Activated naive CD4-positive, alpha-beta T cell treated with anti-CD3 and anti-CD28 coated beads, Interleukin-2, amount 50 U/mL, for 72 hours (primary cell): ENCODE results near the gene IFNLR1. TPM values are rescaled to one million over a fixed set of nuclear protein-coding genes. Genes with fewer than 3 reads are reported as not detected.

ENCODE experiments used
- ATAC-seq, 2 donors: fragments of 150-1000 bp; cut with Tn5 transposase; 2 replicates each; pipeline ENCODE4 v1.10.0; 2021; ENCODE audit warnings: mild to moderate bottlenecking in 2 of 2, moderate library complexity in 2 of 2
- DNase-seq, 2 donors: peaks; one replicate each; pipeline ENCODE4 v3.0.0; 2021 to 2022; ENCODE audit warnings: low spot score in 2 of 2
- H3K27ac Mint-ChIP-seq, 2 donors: one replicate each; pipeline ENCODE4 v1.8.0; 2022; ENCODE audit warnings: mild to moderate bottlenecking in 2 of 2, mixed read lengths in 2 of 2
- H3K36me3 Mint-ChIP-seq, 2 donors: one replicate each; pipeline ENCODE4 v1.8.0; 2022; ENCODE audit warnings: mixed read lengths in 2 of 2
- H3K9me3 Mint-ChIP-seq, 2 donors: one replicate each; pipeline ENCODE4 v1.8.0; 2022; ENCODE audit warnings: mixed read lengths in 2 of 2
- total RNA-seq, 2 donors: library from RNA; stranded (reverse); gene quantifications; one replicate each; pipeline ENCODE4 v1.2.3, GENCODE V29; 2022

Gene IFNLR1
- 1 to 10 TPM; 5.0 to 6.3 TPM for total RNA-seq

GRCh38 chr1:24186993-24187790 is at the start of gene IFNLR1:
IFNLR1 (minus strand) TSS chr1:24187289; CDS start chr1:24187248, 41 bp downstream.
- Mint-ChIP-seq H3K36me3 (peaks cover 5 to 10% of the 10 kb centered on the region in 2 donors), H3K27ac (peak within 1 kb of the TSS; percentile 68 to 90), H3K9me3 (peaks cover 0 to 7% of the 10 kb centered on the region in 2 donors)
- peak; percentile 85 to 86 for ATAC-seq
- DNase-seq = peak; percentile 73 to 88

DNA sequence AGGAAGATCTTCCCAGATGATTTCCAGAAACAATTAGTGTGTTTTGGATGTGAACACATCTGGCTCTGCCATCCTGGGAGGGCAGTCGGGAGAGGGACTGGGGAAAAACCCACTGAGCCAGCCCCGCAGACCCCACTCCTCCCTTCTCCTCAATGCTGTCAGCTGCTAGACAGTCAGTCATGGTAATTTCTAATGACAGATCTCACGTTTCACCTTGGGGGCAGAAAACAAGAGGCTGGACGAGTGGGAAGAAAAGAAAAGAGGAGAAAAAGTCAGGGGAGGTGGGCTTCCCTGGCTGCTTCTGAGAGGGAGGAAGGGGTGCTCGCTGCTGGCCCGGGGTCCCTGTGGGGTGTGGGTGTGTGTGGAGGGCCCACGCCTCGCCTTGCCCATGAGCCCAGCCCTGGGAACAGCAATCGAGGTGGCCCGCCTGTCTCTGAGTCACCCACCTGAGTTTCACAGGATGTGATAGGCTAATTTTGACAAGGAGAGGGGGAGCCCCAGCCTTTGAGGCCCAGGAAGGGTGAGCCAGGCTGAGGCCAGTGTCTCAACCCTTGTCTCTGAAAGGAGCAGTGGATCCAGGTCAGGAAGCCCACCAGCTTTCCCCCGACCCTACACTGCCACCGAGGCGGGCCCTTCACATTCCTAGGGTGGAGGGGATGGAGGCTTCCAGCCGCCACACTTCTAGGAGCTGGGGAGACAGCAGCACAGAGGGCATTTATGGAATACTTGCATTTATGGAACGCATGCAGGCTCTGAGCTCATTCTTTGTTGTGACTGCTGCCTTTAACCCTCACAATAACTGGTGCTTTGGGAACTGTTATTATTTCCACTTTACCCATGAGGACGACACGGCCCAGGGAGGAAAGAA is 49.1 kb upstream of the IFNLR1 start:
- Mint-ChIP-seq H3K27ac (no peak overlapping the region), H3K9me3 (peaks cover 0 to under 1% of the 10 kb centered on the region in 2 donors), H3K36me3 (no peaks in the 10 kb centered on the region)
- ATAC-seq (peak; percentile 99 to 100), DNase-seq (peak; percentile 47 to 57)

- H3K27ac Mint-ChIP-seq = no peak overlapping the region
- no peak for DNase-seq
- ATAC-seq = no peak
- no peaks in the 10 kb centered on the region for H3K9me3 Mint-ChIP-seq
- no peaks in the 10 kb centered on the region for H3K36me3 Mint-ChIP-seq
Measured at GRCh38 chr1:24233684-24234600, 46.9 kb upstream of the IFNLR1 start.

- DNase-seq (no peak), ATAC-seq (no peak)
- no peaks in the 10 kb centered on the region for H3K9me3 Mint-ChIP-seq
- no peak overlapping the region for H3K27ac Mint-ChIP-seq
- H3K36me3 Mint-ChIP-seq = no peaks in the 10 kb centered on the region
Measured at GRCh38 chr1:24231701-24232100, 44.6 kb upstream of the IFNLR1 start.

DNA sequence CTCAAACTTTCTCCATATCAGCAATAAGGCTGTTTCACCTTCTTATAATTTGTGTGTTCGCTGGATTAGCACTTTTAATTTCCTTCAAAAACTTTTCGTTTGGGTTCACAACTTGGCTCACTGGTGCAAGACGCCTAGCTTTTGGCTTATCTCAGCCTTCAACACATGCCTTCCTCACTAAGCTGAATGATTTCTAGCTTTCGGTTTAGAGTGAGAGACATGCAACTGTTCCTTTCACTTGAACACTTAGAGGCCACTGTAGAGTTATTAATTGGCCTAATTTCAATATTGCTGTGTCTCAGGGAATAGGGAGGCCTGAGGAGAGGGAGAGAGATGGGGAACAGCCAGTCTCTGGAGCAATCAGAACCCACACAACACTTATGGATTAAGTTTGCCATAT is 41.2 kb upstream of the IFNLR1 start:
- no peak for ATAC-seq
- no peak overlapping the region for H3K27ac Mint-ChIP-seq
- DNase-seq = no peak
- H3K9me3 Mint-ChIP-seq = no peaks in the 10 kb centered on the region
- no peaks in the 10 kb centered on the region for H3K36me3 Mint-ChIP-seq

- Mint-ChIP-seq H3K36me3 (no peaks in the 10 kb centered on the region), H3K9me3 (no peaks in the 10 kb centered on the region), H3K27ac (no peak overlapping the region)
- no peak for DNase-seq
- no peak for ATAC-seq
Measured at GRCh38 chr1:24226749-24227148, 39.7 kb upstream of the IFNLR1 start.

- no peak overlapping the region for H3K27ac Mint-ChIP-seq
Measured at GRCh38 chr1:24224761-24225160, 37.7 kb upstream of the IFNLR1 start.

DNA sequence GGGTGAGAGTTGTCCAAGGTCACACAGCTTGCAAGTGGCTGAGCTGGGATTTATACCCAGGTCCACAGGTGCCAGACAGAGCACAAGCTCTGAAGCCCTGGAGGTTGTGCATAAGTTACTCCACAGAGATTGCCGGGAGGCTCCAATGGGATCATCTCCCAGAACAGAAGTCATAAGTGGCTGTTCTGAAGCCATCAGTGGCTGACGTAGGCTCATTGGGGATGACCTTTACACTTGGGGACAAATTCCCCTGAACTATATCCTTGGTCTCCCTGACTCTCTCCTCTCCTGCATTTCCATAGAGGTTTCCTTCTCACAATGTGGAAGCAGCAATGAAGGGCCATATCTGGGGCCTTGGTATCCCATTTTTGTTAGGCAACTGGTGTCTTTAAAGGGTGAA is 37.0 kb upstream of the IFNLR1 start:
- Mint-ChIP-seq H3K36me3 (no peaks in the 10 kb centered on the region), H3K27ac (no peak overlapping the region), H3K9me3 (no peaks in the 10 kb centered on the region)
- DNase-seq (no peak), ATAC-seq (no peak)

More at GRCh38 chr1:24224761-24225160, 37.7 kb upstream of the IFNLR1 start:
- no peaks in the 10 kb centered on the region for H3K36me3 Mint-ChIP-seq
- ATAC-seq (no peak), DNase-seq (no peak)
- no peaks in the 10 kb centered on the region for H3K9me3 Mint-ChIP-seq

- H3K27ac Mint-ChIP-seq = no peak overlapping the region
- DNase-seq (no peak), ATAC-seq (no peak)
- no peaks in the 10 kb centered on the region for H3K9me3 Mint-ChIP-seq
- H3K36me3 Mint-ChIP-seq = no peaks in the 10 kb centered on the region
Measured at GRCh38 chr1:24222793-24223192, 35.7 kb upstream of the IFNLR1 start.

- H3K27ac Mint-ChIP-seq = no peak overlapping the region
- no peaks in the 10 kb centered on the region for H3K9me3 Mint-ChIP-seq
- ATAC-seq (no peak), DNase-seq (no peak)
- H3K36me3 Mint-ChIP-seq = no peaks in the 10 kb centered on the region
Measured at GRCh38 chr1:24222008-24222605, 35.0 kb upstream of the IFNLR1 start.

- ATAC-seq (no peak), DNase-seq (no peak)
- no peak overlapping the region for H3K27ac Mint-ChIP-seq
- H3K9me3 Mint-ChIP-seq = no peaks in the 10 kb centered on the region
- no peaks in the 10 kb centered on the region for H3K36me3 Mint-ChIP-seq
Measured at GRCh38 chr1:24221246-24221645, 34.2 kb upstream of the IFNLR1 start.

DNA sequence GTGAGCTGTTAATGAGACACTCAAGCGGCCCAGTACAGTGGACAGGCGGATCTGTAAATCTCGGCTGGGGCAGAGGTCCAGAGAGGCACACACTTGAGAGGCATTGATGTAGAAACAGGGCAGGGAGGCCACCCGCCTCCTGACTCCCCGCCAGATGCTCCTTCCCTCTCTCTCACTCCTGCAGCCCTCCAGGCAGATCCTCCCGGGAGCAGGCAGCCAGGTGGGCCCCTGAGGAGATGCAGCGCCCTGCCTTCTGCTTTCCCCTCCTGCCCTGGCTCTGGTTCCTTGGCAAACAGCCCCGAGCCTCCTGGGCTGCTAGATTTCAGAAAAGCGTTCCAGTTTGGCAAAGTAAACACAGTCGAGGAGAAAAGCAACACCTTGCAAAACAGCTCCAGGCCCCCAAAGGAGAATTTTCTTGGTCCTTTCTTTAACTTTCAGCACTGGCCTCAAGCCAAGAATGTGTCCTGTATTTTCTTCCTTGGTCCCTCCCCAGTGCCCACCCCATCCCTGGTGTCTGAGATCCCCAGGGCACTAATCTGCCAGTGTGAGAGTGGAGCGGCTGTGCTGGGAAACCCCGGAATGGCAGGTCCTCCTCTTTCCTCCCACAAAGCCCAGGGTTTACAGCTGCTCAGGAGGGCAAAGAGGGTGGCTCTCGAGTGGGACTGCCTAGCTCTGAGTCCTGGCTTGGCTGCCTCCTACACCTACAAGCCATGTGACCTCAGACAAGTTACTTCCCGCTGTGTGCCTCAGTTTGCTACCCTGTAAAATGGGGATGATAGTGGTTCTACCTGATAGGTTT is 29.4 kb upstream of the IFNLR1 start:
- Mint-ChIP-seq H3K27ac (no peak overlapping the region), H3K36me3 (no peaks in the 10 kb centered on the region), H3K9me3 (peaks cover 5 to 9% of the 10 kb centered on the region in 2 donors)
- DNase-seq (no peak), ATAC-seq (no peak)

DNA sequence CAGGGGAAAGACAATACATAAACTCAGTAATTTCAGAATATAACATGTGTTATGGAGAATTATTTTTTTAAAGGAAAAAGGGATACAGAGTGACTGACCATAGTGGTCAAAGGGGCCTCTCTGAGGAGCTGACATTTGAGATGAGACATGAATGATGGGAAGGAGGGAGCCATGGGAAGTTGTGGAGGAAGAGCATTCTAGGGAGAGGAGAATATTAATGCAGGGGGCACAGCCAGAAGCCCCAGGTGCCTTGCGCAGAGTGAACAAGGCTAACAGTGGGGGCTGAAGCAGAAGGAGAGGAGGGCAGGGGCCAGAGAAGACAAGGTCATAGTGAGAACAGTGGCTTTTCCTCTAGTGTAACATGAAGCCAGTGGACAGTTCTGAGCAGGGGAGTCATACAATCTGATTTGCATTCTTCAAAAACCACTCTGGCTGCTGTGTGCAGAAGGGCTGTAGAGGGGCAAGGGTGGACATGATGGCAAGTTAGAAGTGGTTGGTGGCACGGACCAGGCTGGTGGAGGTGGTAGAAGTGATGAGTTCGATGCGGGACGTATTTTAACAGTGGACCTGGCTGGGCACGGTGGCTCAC is 28.2 kb upstream of the IFNLR1 start:
- H3K9me3 Mint-ChIP-seq = peaks cover 5 to 9% of the 10 kb centered on the region in 2 donors
- DNase-seq (no peak), ATAC-seq (no peak)
- no peaks in the 10 kb centered on the region for H3K36me3 Mint-ChIP-seq
- no peak overlapping the region for H3K27ac Mint-ChIP-seq

DNA sequence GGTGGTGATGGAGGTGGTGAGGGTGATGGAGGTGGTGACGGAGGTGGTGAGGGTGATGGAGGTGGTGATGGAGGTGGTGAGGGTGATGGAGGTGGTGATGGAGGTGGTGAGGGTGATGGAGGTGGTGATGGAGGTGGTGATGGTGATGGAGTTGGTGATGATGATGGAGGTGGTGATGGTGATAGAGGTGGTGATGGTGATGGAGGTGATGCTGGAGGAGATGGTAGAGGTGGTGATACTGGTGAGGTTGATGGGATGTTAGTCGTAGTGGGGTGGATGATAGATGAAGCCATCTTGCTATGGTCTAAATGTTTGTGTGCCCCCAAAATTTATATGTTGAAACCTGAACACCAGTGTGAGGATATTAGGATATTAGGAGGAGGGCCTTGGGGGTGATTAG is 25.3 kb upstream of the IFNLR1 start:
- ATAC-seq (no peak), DNase-seq (no peak)
- no peaks in the 10 kb centered on the region for H3K36me3 Mint-ChIP-seq
- peaks cover 5 to 9% of the 10 kb centered on the region in 2 donors for H3K9me3 Mint-ChIP-seq
- H3K27ac Mint-ChIP-seq = no peak overlapping the region

- no peak for ATAC-seq
- Mint-ChIP-seq H3K9me3 (peaks cover 5 to 9% of the 10 kb centered on the region in 2 donors), H3K27ac (no peak overlapping the region), H3K36me3 (no peaks in the 10 kb centered on the region)
- DNase-seq = no peak
Measured at GRCh38 chr1:24210195-24210627, 23.1 kb upstream of the IFNLR1 start.
